ENCODE data around the gene IREB2. TPM values are rescaled to one million over a fixed set of nuclear protein-coding genes. Genes with fewer than 3 reads are reported as not detected.

The IREB2 gene
- total and polyA plus RNA-seq, 2 experiments from 2014 or later: 23.4 to 68.4 TPM

DNA sequence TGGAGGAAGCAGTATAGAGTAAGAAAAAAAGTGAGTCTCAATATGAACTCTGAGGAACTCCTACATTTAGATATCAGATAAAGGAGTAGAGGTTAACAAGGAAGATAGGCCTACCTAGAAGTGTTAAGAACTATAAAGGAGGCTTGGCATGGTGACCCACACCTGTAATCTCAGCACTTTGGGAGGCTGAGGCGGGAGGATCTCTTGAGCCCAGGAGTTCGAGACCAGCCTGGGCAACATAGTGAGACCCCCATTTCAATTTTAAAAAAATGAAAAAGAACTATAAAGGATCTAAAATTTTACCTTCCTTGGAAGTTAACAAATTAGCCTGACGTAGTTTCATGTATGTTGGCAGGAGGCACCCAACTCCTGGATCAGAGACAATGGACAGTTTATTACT, 14.5 kb downstream of the IREB2 start:
- Histone ChIP-seq H3K4me1 (ENCODE audit: insufficient read depth) (peaks cover 18% of the 10 kb centered on the region), H3K36me3 (ENCODE audit: insufficient read depth) (no peaks in the 10 kb centered on the region; the same call in 1 of the 2 replicates), H3K4me2 (peak overlapping the region; percentile 16), H3K27ac (ENCODE audit: low read depth) (0 out of 2 replicates have a peak overlapping the region, but pooled peaks have one; percentile 8), H3K79me2 (replicated peaks; ENCODE audit: insufficient read depth) (peaks cover 100% of the 10 kb centered on the region), H2AFZ (no peak overlapping the region), H4K20me1 (replicated peaks; ENCODE audit: insufficient read depth) (peaks cover 41% of the 10 kb centered on the region), H3K9me2 (ENCODE audit: insufficient read depth) (no peaks in the 10 kb centered on the region; the same call in 1 of the 2 replicates), H3K27me3 (ENCODE audit: insufficient read depth) (no peaks in the 10 kb centered on the region), H3K4me3 (no peak overlapping the region), H3F3A (replicated peaks; ENCODE audit: low read depth) (no peaks in the 10 kb centered on the region)
- ATAC-seq (no peak), DNase-seq (ENCODE audit: low spot score) (no peak)
- Mint-ChIP-seq H3K36me3 (ENCODE audit: low read depth) (peaks cover 9% of the 10 kb centered on the region), H3K27ac (no peak overlapping the region), H3K4me3 (no peak overlapping the region), H3K9me3 (no peaks in the 10 kb centered on the region), H3K27me3 (ENCODE audit: insufficient read depth, low read depth, poor library complexity) (peaks cover 1% of the 10 kb centered on the region), H3K4me1 (peaks cover 39% of the 10 kb centered on the region)
- TF ChIP-seq POLR2AphosphoS5 (IDR thresholded peaks at IDR 0.05; ENCODE audit: low read depth) (no peak), ZNF114 (CRISPR knock-in tag; IDR thresholded peaks at IDR 0.05) (no peak)
- TF ChIP-seq, protein P1, sequence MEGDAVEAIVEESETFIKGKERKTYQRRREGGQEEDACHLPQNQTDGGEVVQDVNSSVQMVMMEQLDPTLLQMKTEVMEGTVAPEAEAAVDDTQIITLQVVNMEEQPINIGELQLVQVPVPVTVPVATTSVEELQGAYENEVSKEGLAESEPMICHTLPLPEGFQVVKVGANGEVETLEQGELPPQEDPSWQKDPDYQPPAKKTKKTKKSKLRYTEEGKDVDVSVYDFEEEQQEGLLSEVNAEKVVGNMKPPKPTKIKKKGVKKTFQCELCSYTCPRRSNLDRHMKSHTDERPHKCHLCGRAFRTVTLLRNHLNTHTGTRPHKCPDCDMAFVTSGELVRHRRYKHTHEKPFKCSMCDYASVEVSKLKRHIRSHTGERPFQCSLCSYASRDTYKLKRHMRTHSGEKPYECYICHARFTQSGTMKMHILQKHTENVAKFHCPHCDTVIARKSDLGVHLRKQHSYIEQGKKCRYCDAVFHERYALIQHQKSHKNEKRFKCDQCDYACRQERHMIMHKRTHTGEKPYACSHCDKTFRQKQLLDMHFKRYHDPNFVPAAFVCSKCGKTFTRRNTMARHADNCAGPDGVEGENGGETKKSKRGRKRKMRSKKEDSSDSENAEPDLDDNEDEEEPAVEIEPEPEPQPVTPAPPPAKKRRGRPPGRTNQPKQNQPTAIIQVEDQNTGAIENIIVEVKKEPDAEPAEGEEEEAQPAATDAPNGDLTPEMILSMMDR (conservative IDR thresholded peaks at IDR 0.05; ENCODE audit: low read depth in 2 of 2): no peak

DNA sequence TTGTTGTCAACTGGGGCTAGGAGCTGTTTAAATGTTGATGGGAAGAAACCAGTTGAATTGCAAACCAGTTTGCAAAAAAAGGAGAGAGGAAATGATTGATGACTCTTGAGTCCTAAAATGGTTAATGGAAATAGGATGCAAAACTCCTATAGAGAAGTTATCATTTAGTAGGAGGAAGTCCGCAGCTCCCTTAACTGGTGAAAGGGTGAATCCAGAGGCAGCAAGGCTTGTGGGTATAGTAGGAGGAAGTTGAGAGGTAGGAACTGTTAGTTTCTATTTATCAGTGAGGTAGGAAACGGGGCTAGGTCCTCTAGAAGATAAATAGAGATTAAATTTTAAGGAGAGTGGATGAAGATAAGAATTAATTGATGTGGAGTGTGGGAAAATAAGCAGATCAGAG, 15.4 kb downstream of the IREB2 start:
- H3K4me2 ChIP-seq: peak overlapping the region; percentile 16
- no peak for TF ChIP-seq POLR2AphosphoS5 (IDR thresholded peaks at IDR 0.05; ENCODE audit: low read depth)
- TF ChIP-seq STAT1 (IDR thresholded peaks at IDR 0.05; ENCODE audit: unreplicated experiment): no peak
- TF ChIP-seq CREB1 (CRISPR knock-in tag; IDR thresholded peaks at IDR 0.05; ENCODE audit: low read depth): no peak
- TF ChIP-seq, protein P2, sequence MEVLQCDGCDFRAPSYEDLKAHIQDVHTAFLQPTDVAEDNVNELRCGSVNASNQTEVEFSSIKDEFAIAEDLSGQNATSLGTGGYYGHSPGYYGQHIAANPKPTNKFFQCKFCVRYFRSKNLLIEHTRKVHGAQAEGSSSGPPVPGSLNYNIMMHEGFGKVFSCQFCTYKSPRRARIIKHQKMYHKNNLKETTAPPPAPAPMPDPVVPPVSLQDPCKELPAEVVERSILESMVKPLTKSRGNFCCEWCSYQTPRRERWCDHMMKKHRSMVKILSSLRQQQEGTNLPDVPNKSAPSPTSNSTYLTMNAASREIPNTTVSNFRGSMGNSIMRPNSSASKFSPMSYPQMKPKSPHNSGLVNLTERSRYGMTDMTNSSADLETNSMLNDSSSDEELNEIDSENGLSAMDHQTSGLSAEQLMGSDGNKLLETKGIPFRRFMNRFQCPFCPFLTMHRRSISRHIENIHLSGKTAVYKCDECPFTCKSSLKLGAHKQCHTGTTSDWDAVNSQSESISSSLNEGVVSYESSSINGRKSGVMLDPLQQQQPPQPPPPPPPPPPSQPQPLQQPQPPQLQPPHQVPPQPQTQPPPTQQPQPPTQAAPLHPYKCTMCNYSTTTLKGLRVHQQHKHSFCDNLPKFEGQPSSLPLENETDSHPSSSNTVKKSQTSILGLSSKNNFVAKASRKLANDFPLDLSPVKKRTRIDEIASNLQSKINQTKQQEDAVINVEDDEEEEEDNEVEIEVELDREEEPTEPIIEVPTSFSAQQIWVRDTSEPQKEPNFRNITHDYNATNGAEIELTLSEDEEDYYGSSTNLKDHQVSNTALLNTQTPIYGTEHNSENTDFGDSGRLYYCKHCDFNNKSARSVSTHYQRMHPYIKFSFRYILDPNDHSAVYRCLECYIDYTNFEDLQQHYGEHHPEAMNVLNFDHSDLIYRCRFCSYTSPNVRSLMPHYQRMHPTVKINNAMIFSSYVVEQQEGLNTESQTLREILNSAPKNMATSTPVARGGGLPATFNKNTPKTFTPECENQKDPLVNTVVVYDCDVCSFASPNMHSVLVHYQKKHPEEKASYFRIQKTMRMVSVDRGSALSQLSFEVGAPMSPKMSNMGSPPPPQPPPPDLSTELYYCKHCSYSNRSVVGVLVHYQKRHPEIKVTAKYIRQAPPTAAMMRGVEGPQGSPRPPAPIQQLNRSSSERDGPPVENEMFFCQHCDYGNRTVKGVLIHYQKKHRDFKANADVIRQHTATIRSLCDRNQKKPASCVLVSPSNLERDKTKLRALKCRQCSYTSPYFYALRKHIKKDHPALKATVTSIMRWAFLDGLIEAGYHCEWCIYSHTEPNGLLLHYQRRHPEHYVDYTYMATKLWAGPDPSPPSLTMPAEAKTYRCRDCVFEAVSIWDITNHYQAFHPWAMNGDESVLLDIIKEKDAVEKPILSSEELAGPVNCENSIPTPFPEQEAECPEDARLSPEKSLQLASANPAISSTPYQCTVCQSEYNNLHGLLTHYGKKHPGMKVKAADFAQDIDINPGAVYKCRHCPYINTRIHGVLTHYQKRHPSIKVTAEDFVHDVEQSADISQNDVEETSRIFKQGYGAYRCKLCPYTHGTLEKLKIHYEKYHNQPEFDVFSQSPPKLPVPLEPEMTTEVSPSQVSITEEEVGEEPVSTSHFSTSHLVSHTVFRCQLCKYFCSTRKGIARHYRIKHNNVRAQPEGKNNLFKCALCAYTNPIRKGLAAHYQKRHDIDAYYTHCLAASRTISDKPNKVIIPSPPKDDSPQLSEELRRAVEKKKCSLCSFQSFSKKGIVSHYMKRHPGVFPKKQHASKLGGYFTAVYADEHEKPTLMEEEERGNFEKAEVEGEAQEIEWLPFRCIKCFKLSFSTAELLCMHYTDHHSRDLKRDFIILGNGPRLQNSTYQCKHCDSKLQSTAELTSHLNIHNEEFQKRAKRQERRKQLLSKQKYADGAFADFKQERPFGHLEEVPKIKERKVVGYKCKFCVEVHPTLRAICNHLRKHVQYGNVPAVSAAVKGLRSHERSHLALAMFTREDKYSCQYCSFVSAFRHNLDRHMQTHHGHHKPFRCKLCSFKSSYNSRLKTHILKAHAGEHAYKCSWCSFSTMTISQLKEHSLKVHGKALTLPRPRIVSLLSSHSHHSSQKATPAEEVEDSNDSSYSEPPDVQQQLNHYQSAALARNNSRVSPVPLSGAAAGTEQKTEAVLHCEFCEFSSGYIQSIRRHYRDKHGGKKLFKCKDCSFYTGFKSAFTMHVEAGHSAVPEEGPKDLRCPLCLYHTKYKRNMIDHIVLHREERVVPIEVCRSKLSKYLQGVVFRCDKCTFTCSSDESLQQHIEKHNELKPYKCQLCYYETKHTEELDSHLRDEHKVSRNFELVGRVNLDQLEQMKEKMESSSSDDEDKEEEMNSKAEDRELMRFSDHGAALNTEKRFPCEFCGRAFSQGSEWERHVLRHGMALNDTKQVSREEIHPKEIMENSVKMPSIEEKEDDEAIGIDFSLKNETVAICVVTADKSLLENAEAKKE (CRISPR knock-in tag; IDR thresholded peaks at IDR 0.05): no peak
- TF ChIP-seq ZNF331 (CRISPR knock-in tag; IDR thresholded peaks at IDR 0.05; ENCODE audit: low read depth): no peak
- no peak for TF ChIP-seq JUNB (IDR thresholded peaks at IDR 0.05; ENCODE audit: unreplicated experiment)
- TF ChIP-seq EZH2phosphoT487 (IDR thresholded peaks at IDR 0.05; ENCODE audit: unreplicated experiment): no peak
- TF ChIP-seq, protein P1 (conservative IDR thresholded peaks at IDR 0.05; ENCODE audit: low read depth in 2 of 2): no peak
- TF ChIP-seq EZH2 (IDR thresholded peaks at IDR 0.05; ENCODE audit: low read depth, unreplicated experiment): no peak

More for the DNA sequence above, 15.4 kb downstream of the IREB2 start:
- no peaks in the 10 kb centered on the region; the same call in 1 of the 2 replicates for H3K9me2 ChIP-seq (ENCODE audit: insufficient read depth)
- H3K36me3 ChIP-seq (ENCODE audit: insufficient read depth): no peaks in the 10 kb centered on the region; the same call in 1 of the 2 replicates
- no peaks in the 10 kb centered on the region for H3F3A ChIP-seq (replicated peaks; ENCODE audit: low read depth)
- no peaks in the 10 kb centered on the region for H3K27me3 ChIP-seq (ENCODE audit: insufficient read depth)
- peaks cover 18% of the 10 kb centered on the region for H3K4me1 ChIP-seq (ENCODE audit: insufficient read depth)
- H3K79me2 ChIP-seq (replicated peaks; ENCODE audit: insufficient read depth): peaks cover 100% of the 10 kb centered on the region
- Mint-ChIP-seq H3K4me3 (peak overlapping the region; percentile 11; the same call in 1 of the 3 replicates), H3K27ac (peak overlapping the region; percentile 48), H3K4me1 (peaks cover 44% of the 10 kb centered on the region), H3K36me3 (ENCODE audit: low read depth) (peaks cover 5% of the 10 kb centered on the region; the same call in 2 of the 3 replicates), H3K9me3 (no peaks in the 10 kb centered on the region), H3K27me3 (ENCODE audit: insufficient read depth, low read depth, poor library complexity) (peaks cover 1% of the 10 kb centered on the region)
- DNase-seq (ENCODE audit: low spot score): no peak
- H3K4me3 ChIP-seq: no peak overlapping the region
- ATAC-seq: no peak
- H2AFZ ChIP-seq: no peak overlapping the region
- H3K27ac ChIP-seq (ENCODE audit: low read depth): peak overlapping the region; percentile 23; the same call in 1 of the 2 replicates
- peaks cover 34% of the 10 kb centered on the region for H4K20me1 ChIP-seq (replicated peaks; ENCODE audit: insufficient read depth)

Measured in GM23338 (cell line).